Measurements from ENCODE around the gene FBXL16.

FBXL16 gene

DNA sequence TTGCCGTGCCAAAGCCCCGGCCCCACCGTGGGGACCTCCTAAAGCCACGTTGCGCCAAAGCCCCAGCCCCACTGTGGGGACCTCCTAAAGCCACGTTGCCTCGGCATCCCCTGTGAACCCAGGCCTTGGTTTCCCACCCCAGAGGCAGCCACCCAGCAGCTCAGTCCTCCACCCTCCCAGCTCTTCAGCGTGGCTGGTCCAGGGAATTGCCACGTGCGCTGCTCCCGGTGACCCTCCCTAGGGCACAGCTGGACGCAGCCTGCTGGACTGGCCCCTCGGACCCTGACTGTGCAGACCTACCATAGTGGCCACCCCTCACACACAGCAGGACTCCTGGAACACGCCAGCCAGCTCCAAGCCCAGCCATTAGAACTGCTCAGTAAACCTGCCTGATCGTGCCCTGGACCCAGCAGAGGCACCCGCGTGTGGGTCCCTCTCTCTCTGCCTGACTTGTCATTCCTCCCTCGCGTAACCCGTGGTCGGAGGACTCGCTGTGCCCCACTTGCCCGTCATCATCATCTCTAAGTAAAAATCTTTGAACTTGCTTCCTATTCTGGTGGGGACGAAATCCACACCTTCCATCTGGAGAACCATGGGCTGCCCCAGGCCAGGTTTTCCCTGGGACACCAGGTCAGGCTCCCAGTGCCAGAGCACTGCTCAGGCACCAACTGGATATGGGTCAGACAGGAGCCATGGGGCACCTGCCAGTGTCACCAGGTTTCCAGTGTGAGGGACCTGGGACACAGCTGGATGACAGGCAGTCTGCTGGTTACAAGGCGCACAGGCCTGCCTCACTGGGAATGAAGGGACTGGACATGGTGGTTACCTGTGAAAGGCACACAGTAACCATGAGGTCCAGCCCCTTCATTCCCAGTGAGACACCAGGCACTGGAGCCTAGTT lies 29.6 kb upstream of the FBXL16 start:
- DNase-seq, result no peak

DNA sequence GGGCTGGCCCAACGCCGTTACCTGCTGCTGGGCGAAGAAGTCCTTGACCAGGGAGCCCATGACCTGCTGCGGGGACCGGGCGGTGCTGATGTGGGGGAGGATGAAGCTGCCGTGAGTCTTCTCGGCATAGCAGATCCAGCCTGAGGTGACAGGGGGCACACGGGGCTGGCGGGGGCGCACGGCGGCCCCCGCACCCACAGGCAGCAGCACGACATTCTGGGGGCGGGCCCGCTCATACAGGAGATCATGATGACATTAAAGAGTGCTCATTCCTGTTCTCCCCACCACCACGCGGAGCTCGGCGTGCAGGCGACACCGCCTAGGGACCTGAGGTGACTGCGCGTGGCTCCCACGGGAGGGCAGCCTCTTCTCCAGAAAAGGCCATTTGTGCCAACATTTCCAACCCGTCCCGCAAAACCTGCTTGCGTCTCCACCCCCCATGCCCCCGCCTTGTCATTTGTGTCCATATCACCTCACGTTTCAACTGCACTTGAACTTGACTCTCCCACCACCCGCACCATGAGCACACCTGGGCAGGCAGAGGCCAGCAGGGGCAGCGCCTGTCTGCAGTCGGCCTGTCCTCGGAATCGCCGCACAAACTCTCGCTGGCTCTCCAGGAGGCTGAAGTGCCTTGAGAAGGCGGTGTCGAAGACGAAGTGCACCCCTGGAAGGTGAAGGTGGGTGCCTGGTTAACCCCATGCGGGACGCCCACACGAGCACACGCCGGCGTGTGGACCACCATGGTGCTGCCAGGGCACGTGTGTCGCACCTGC lies 28.8 kb upstream of the FBXL16 start:
- DNase-seq, result no peak

GRCh38 chr16:733382-734207 lies 28.0 kb upstream of the FBXL16 start:
- peak; percentile 63 for DNase-seq

- no peak for DNase-seq
Observed at GRCh38 chr16:732936-733335, 27.3 kb upstream of the FBXL16 start.

DNA sequence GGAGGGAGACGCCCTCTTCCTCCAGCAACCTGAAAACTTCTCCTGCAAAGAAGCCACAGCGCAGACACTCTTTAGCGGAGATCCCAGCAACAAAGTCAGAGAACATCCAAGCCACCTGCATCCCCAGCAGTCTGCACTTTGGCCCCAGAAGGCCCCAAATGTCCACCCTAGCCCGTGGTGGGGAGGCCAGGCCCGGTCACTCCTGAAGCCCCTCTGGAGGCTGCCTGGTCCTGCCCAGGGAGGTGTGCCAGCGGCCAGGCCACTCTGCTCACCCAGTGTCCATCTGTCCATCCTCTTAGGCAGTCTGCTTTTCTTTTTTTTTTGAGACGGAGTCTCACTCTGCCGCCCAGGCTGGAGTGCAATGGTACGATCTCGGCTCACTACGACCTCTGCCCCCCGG lies 26.7 kb upstream of the FBXL16 start:
- no peak for DNase-seq

- DNase-seq, result no peak
Observed at GRCh38 chr16:730666-731509, 25.3 kb upstream of the FBXL16 start.

- DNase-seq, result no peak
Observed at GRCh38 chr16:729768-730665, 24.4 kb upstream of the FBXL16 start.

DNA sequence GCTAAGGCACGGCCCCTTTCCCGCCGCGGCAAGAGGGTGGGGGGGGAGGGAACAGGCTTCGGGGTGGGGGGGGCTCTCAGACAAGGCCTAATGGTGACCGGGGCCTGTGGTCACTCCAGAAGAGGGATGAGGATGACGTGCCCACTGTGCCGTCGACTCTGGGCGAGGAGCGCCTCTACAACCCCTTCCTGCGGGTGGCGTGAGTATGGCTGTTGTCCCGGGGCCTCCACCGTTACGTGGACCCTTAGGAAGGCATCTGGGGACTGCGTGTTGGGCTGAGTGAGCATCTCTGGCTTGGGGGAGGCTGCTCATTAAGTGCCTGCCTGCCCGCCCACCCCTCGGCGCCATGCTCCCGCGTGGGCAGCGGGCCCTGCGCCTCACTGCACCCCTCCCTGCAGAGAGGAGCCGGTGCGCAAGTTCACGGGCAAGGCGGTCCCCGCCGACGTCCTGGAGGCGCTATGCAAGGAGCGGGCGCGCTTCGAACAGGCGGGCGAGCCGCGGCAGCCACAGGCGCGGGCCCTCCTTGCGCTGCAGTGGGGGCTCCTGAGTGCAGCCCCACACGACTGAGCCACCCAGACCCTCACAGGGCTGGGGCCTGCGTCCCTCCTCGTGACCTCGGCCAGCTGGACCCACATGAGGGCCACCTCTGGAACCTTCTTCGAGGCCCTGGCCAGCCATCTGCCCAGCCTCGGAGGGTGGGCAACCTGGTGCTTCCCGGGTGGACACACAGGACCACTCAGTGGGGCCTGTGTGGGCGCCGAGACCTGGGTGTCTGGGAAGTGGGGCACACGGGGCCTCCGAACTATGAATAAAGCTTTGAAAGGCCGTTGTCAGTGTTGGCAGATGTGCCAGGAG lies 23.5 kb upstream of the FBXL16 start:
- no peak for DNase-seq

DNA sequence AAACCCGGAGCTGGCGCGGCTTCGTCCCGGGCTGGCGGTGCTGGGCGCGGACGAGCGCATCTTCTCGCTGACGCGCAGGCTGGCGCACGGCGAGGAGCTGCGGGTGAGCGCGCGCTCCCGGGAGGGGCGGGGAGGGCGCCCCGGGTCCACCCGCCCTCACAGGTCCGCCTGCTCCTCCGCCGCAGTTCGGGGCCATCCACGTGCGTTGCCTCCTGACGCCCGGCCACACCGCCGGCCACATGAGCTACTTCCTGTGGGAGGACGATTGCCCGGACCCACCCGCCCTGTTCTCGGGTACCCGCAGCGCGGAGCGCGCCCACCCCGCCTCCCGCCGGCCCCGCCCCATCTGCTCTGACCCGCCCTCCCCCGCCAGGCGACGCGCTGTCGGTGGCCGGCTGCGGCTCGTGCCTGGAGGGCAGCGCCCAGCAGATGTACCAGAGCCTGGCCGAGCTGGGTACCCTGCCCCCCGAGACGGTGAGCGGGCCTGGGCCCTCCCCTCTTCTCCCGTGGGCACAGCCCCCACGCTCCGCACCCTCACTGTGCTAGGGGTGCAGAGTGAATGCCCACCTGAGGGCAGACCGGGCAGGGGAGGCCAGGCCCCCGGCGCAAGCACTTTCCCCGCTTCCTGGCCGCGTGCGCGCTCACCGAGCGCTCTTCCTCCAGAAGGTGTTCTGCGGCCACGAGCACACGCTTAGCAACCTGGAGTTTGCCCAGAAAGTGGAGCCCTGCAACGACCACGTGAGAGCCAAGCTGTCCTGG lies 22.7 kb upstream of the FBXL16 start:
- DNase-seq, result peak; percentile 63

DNA sequence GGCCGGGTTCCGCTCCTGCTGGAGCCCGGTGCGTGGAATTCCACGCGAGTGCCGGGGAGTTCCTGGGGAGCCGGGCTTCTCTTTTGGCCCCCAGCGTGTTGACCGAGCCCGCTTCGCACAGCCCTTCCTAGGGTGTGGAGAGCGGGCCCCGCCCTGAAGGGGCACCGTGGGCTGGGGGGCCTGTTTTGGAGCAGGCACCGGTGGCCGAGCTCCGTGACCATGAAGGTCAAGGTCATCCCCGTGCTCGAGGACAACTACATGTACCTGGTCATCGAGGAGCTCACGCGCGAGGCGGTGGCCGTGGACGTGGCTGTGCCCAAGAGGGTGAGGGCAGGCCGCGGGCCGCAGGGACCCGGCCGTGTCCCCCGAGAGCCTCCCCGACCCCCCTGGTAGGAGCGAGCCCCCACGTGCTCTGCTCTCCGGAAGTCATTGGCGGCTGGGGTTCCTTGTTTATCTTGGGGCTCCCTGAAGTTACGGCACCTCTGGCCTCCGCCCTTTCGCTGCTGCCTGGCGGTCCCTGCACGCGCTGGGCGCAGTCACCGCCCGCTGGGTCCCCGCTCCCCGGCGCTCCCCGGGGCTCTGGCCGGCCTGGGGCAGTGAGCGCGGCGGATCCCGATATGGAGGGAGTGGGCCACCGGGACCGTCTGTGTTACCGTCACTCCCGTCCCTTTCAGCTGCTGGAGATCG lies 21.8 kb upstream of the FBXL16 start:
- DNase-seq, result no peak

- DNase-seq, result peak; percentile 71
Observed at GRCh38 chr16:726438-727290, 21.1 kb upstream of the FBXL16 start, which contains the start of the genes CCDC78 and HAGHL. Gene CCDC78, minus strand, starts transcription at chr16:726443. Its CDS starts 76 bp downstream, at chr16:726367. Gene HAGHL, plus strand, starts transcription at chr16:727106. Its CDS starts 404 bp downstream, at chr16:727510.

DNA sequence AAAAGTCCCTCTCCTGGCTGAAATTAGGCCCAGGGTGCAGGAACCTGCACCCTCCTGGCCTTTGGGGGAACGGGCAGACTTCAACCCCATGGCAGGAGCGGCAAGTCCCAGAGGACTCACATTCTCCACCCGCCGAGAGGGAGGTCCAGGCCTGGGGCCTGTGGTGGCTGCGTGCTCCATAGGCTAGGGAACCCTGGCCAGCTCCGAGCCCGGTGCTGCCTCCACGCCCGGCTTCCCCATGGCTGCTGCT lies 20.5 kb upstream of the FBXL16 start:
- no peak for DNase-seq

GRCh38 chr16:725463-726187 lies 20.0 kb upstream of the FBXL16 start:
- DNase-seq, result no peak

DNA sequence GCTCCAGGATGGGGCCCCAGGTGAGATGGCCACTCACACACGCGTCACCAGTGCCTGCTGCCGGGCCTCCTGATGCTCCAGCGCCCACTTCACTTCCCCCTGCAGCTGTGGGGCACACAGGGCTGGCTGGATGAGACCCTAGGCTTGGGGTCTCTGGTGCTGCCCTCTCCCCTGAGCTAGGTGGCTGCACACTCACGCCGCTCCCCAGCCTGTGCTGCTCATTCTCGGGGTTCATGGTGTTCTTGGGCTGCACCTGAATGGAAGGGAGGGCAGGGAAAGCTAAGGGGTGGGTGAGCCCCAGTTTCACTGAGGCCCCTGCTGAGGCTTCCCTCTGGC lies 19.4 kb upstream of the FBXL16 start:
- no peak for DNase-seq

DNA sequence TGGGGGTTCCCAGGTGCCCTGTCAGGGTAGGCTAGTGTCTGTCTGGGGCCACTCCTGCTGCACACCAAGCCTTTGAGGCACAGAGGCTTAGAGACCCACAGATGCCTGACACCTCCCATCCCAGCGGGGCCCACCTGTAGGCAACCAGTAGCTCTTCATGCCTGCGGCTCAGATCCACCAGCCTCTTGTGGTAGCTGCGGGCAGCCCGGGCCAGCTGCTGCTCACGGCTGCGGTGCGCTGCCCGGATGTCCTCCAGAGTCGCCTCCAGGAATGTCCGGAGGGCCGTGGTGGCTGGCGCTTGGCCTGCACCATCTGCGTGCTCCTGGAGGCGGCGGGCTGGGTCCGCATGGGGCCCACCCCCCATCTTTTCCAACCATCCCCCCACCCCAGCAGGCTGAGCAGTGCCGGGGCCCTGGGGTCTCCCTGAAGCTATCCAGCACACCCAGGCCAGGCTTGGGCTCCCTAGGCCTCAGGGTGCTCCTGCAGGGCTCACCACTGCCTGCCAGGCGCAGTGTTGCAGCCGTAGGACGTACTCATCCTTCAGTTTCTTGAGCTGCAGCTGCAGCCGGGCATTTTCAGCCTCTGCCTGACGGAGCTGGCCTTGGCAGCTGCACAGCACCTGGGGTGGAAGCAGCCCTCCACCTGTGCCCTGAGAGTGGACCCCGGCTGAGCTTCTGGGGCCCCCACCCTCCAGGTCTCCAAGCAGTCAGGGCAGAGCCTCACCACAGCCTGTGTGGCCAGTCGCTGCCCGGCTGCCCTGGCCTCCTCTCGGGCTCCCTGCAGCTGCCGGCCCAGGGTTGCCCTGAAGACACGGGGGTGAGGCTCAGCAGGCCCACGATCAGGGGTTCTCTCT lies 18.8 kb upstream of the FBXL16 start:
- no peak for DNase-seq

DNA sequence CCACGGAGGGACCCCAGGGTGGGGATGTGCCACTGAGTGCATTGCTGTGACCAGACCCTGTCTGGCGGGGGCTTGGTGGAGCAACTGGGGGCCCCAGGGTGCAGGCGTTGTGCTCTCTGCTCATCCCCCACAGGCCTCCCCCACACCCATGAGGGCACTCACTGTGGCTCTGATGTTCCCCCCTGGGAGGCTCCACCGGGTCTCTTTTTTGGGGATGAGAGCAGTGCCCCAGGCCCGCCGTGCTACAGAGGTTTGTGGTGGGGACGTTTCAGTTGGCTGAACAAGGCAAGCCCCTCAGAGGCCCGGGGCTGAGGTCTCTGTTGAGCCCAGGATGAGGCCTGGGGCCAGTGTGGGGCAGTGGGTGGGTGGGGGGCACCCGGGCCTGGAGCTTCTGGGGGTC lies 18.1 kb upstream of the FBXL16 start:
- DNase-seq, result no peak

All from activated CD8-positive, alpha-beta memory T cell treated with anti-CD3 and anti-CD28 coated beads, Interleukin-2, amount 50 U/mL, for 4 hours (primary cell).